ENCODE results near the gene KCNK5.

DNA sequence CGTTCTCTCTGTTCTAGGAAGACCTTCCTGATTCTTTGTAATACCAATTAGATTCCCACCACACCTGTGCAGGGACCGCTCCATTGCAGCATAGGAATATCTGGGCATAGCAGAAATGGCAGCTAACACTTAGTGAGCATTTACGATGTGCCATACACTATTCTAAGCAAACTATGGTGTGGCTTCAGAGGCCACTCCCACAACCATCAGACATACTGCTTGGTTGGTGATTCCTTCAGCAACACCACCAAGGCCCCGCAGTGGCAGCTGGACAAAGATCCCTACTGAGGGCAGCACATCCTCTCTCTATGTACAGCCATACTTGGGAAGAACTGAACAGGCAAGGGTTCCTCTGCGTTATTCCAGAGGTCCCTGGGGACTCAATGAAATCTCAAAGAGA, 6.2 kb downstream of the KCNK5 start:
- TF ChIP-seq CTCF (IDR thresholded peaks at IDR 0.05; ENCODE audit: low read depth, low read length) (no peak), POLR2A (IDR thresholded peaks at IDR 0.05; ENCODE audit: extremely low read depth, insufficient read length) (no peak)

Data from NB4 (cell line).